ENCODE data around the gene AMN1.

AMN1 gene

DNA sequence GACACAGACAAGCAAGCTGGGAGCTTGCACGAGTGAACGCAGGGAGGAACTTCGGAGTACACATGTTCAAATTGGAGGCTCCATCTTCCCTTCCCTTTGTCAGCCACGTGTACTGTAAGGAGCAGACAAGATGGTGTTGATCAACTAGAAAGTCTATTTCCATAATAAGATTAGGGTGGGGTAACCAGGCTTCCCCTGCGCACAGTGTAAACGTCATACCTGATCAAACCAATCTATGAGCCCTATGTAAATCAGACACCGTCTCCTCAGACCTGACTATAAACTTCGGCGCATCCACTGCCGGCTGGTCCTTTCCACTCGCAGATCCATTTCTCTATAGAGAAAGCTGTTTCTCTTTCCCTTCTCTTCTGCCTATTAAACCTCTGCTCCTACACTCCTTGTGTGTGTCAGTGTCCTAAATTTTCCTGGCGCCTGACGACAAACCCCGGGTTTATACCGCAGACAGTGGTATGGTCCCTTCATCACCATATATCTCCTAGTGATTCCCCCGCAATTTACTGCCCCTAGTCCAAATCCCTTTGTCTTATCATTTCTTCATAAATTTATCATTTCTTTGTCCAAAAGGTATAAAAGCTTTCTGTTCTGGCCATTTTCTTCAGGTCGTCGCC lies 76.8 kb downstream of the AMN1 start:
- ChIA-PET POLR2A (no interaction called here), CTCF (interaction anchor here (0.6 to 2.3 kb wide), 17 partner anchors 8 to 1103 kb away, joined by 3 to 18 read pairs (median 4); no protein-coding TSS in a partner anchor)
- Histone ChIP-seq H3K4me1 (ENCODE audit: control insufficient read depth, insufficient read depth, low read length) (no peaks in the 10 kb centered on the region), H3K36me3 (ENCODE audit: control insufficient read depth in 2 of 2, insufficient read depth in 1 of 2, low read length in 2 of 2) (no peaks in the 10 kb centered on the region), H3K9me3 (ENCODE audit: control insufficient read depth, insufficient read depth, low read depth, low read length) (no peaks in the 10 kb centered on the region), H3K27ac (ENCODE audit: extremely low read depth, low read depth, low read length) (no peak overlapping the region), H3K4me3 (ENCODE audit: low read depth, low read length) (no peak overlapping the region)
- TF ChIP-seq, protein P1, sequence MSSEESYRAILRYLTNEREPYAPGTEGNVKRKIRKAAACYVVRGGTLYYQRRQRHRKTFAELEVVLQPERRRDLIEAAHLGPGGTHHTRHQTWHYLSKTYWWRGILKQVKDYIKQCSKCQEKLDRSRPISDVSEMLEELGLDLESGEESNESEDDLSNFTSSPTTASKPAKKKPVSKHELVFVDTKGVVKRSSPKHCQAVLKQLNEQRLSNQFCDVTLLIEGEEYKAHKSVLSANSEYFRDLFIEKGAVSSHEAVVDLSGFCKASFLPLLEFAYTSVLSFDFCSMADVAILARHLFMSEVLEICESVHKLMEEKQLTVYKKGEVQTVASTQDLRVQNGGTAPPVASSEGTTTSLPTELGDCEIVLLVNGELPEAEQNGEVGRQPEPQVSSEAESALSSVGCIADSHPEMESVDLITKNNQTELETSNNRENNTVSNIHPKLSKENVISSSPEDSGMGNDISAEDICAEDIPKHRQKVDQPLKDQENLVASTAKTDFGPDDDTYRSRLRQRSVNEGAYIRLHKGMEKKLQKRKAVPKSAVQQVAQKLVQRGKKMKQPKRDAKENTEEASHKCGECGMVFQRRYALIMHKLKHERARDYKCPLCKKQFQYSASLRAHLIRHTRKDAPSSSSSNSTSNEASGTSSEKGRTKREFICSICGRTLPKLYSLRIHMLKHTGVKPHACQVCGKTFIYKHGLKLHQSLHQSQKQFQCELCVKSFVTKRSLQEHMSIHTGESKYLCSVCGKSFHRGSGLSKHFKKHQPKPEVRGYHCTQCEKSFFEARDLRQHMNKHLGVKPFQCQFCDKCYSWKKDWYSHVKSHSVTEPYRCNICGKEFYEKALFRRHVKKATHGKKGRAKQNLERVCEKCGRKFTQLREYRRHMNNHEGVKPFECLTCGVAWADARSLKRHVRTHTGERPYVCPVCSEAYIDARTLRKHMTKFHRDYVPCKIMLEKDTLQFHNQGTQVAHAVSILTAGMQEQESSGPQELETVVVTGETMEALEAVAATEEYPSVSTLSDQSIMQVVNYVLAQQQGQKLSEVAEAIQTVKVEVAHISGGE (tag by site-specific recombination; conservative IDR thresholded peaks at IDR 0.05; ENCODE audit: low read depth) = no peak
- TF ChIP-seq ZNF366 (tag by site-specific recombination; conservative IDR thresholded peaks at IDR 0.05) = no peak
- TF ChIP-seq ELK4 (IDR thresholded peaks at IDR 0.05; ENCODE audit: borderline replicate concordance, low read depth, low read length) = no peak

DNA sequence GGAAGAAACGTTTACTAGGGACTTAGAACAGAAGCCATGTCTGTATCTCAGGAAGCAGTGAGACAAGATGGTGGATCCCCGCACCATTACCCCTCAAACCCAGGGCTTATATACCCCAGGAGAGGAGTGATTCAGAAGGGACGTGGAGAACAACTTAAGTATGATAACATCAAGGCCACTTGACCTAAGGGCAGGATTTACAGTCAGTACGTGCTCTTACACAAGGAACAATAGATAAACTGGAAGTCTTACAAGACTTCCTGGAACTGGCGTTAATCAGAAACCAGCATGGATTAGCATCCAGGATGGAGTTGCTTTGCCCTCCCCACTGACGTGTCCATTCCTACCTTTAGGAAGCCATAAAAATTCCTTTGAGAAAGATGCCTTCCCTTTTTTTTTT lies 77.9 kb downstream of the AMN1 start:
- no peak overlapping the region for H3K27ac ChIP-seq (ENCODE audit: extremely low read depth, low read depth, low read length)
- no peaks in the 10 kb centered on the region for H3K9me3 ChIP-seq (ENCODE audit: control insufficient read depth, insufficient read depth, low read depth, low read length)
- no peak for TF ChIP-seq ZNF791 (tag by site-specific recombination; IDR thresholded peaks at IDR 0.05)
- no peak for TF ChIP-seq ZNF274 (IDR thresholded peaks at IDR 0.05; ENCODE audit: low read length)
- TF ChIP-seq ZNF274 (tag by site-specific recombination; IDR thresholded peaks at IDR 0.05; ENCODE audit: borderline replicate concordance) = no peak
- TF ChIP-seq HIC1 (tag by site-specific recombination; IDR thresholded peaks at IDR 0.05) = no peak
- no peak for TF ChIP-seq ZNF155 (tag by site-specific recombination; IDR thresholded peaks at IDR 0.05)
- TF ChIP-seq ZNF18 (tag by site-specific recombination; IDR thresholded peaks at IDR 0.05) = no peak
- no peak for TF ChIP-seq PATZ1 (tag by site-specific recombination; IDR thresholded peaks at IDR 0.05)
- no peak for TF ChIP-seq ZNF23 (tag by site-specific recombination; IDR thresholded peaks at IDR 0.05; ENCODE audit: borderline replicate concordance)
- TF ChIP-seq ZNF561 (tag by site-specific recombination; IDR thresholded peaks at IDR 0.05; ENCODE audit: borderline replicate concordance) = no peak
- TF ChIP-seq ZNF398 (tag by site-specific recombination; IDR thresholded peaks at IDR 0.05) = no peak
- no peak for TF ChIP-seq ZNF664 (tag by site-specific recombination; IDR thresholded peaks at IDR 0.05)
- ChIA-PET CTCF (interaction anchor here (1.1 kb wide), 1 partner anchor 10 kb away, joined by 5 read pairs; no protein-coding TSS in a partner anchor), POLR2A (no interaction called here)
- H3K4me1 ChIP-seq (ENCODE audit: control insufficient read depth, insufficient read depth, low read length) = no peaks in the 10 kb centered on the region
- no peaks in the 10 kb centered on the region for H3K36me3 ChIP-seq (ENCODE audit: control insufficient read depth in 2 of 2, insufficient read depth in 1 of 2, low read length in 2 of 2)
- no peak overlapping the region for H3K4me3 ChIP-seq (ENCODE audit: low read depth, low read length)
